ENCODE data around the gene CRYBA2. TPM values are rescaled to one million over a fixed set of nuclear protein-coding genes. Genes with fewer than 3 reads are reported as not detected.

CRYBA2 gene
- total and polyA plus RNA-seq, 9 of the 15 experiments (the other 6 are each of a cell fraction or from before 2014, with no cell fraction given) = 0.11 to 1.8 (median 0.62) TPM; not detected in 5

- Histone ChIP-seq H3K4me2 (ENCODE audit: insufficient read depth, low read length) (no peak overlapping the region), H3K79me2 (ENCODE audit: control insufficient read depth, insufficient read depth, low read length) (no peaks in the 10 kb centered on the region), H3K4me3 (no peak overlapping the region), H3K4me1 (replicated peaks in 1 of 2; ENCODE audit: control insufficient read depth in 2 of 2, insufficient read depth in 2 of 2, low read length in 2 of 2) (no peaks in the 10 kb centered on the region), H3K9ac (ENCODE audit: insufficient read depth in 1 of 2, low read depth in 2 of 2, low read length in 2 of 2) (no peak overlapping the region), H3K27ac (ENCODE audit: extremely low read depth, low read depth, low read length) (no peak overlapping the region), H3K27me3 (ENCODE audit: control insufficient read depth in 2 of 2, insufficient read depth in 2 of 2, low read length in 2 of 2) (peaks cover 3 to 28% of the 10 kb centered on the region in 2 experiments; a peak in 3 of 5 replicates), H2AFZ (ENCODE audit: low read depth, low read length) (no peak overlapping the region), H3K9me3 (replicated peaks; ENCODE audit: control insufficient read depth, insufficient read depth, low read depth, low read length) (no peaks in the 10 kb centered on the region), H3K9me1 (ENCODE audit: control insufficient read depth, insufficient read depth, low read length) (peaks cover 3% of the 10 kb centered on the region), H3K36me3 (ENCODE audit: control insufficient read depth, insufficient read depth, low read length) (no peaks in the 10 kb centered on the region), H4K20me1 (replicated peaks; ENCODE audit: control insufficient read depth, insufficient read depth, low read length) (no peaks in the 10 kb centered on the region)
- intact Hi-C loops (cut with micrococcal nuclease) = no loop called here
- POLR2A ChIA-PET = interaction anchor here (0.9 to 1.6 kb wide), 3 partner anchors 11 to 23 kb away, joined by 3 to 4 read pairs (median 4); no protein-coding TSS in a partner anchor
- DNase-seq (ENCODE audit: extremely low read depth in 1 of 4, low spot score in 3 of 4) = no peak
- no TSS peak for BruUV-seq (replicated peaks)
- 5% methylated on average over 3 of the region's 4 CpGs for WGBS (ENCODE audit: insufficient coverage, low coverage, missing lambda C conversion rate)
- TF ChIP-seq GATAD2A (IDR thresholded peaks at IDR 0.05) (no peak), ZNF280B (CRISPR knock-in tag; IDR thresholded peaks at IDR 0.05) (no peak), RUNX1 (IDR thresholded peaks at IDR 0.05; ENCODE audit: low read depth) (no peak), SAP30 (IDR thresholded peaks at IDR 0.05; ENCODE audit: borderline replicate concordance, insufficient read depth, low read depth, low read length, poor library complexity, severe bottlenecking) (no peak), AFF4 (CRISPR knock-in tag; IDR thresholded peaks at IDR 0.05) (no peak), MLLT1 (IDR thresholded peaks at IDR 0.05) (no peak), RFX5 (IDR thresholded peaks at IDR 0.05; ENCODE audit: low read depth, low read length) (no peak), ZNF398 (CRISPR knock-in tag; IDR thresholded peaks at IDR 0.05) (no peak), MXD1 (CRISPR knock-in tag; IDR thresholded peaks at IDR 0.05; ENCODE audit: borderline replicate concordance, poor library complexity, severe bottlenecking) (no peak), ZNF41 (CRISPR knock-in tag; conservative IDR thresholded peaks at IDR 0.05) (no peak), CREBBP (IDR thresholded peaks at IDR 0.05; ENCODE audit: low read depth, low read length) (no peak), TAF9B (IDR thresholded peaks at IDR 0.05; ENCODE audit: partially characterized antibody) (no peak)
- ATAC-seq = no peak
- in situ Hi-C loops (cut with MboI) = no loop called here
- FAIRE-seq = no peak
- CTCF ChIA-PET (ENCODE audit: low intra/inter-chr PET ratio) = no interaction called here
These were observed 48.9 kb upstream of the CRYBA2 start for GRCh38 chr2:219042157-219042556.

Measured in K562 (cell line).